Glomerular visceral epithelial cell (primary cell): Measurements from ENCODE around the gene ARL15.

Experiments
- DNase-seq: peaks from one replicate; pipeline ENCODE4 v3.0.0-alpha.2; 2016; ENCODE audit errors: extremely low spot score

ARL15 gene

GRCh38 chr5:54159153-54159892 is 151.1 kb downstream of the ARL15 start:
- peak; percentile 8 for DNase-seq

- DNase-seq = no peak
Measured at GRCh38 chr5:54156577-54156976, 153.8 kb downstream of the ARL15 start.

- no peak for DNase-seq
Measured at GRCh38 chr5:54150841-54151240, 159.5 kb downstream of the ARL15 start.

DNA sequence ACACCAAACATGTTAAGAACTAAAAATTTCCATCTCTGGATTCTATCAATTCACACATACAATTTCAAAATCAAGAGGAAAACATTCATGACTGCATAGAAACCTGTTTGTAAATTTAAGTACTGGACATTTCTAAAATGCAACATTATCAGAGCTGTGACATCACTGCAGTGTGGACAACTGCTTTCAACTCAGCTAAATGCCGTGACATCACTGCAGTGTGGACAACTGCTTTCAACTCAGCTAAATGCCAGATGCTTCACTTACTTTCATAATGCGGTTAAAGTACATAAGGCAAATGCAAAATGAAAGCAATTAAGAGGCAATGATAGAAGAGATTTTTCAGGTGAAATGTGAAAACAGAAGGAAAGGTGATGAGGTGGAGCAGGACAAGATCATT is 161.5 kb downstream of the ARL15 start:
- DNase-seq = no peak

DNA sequence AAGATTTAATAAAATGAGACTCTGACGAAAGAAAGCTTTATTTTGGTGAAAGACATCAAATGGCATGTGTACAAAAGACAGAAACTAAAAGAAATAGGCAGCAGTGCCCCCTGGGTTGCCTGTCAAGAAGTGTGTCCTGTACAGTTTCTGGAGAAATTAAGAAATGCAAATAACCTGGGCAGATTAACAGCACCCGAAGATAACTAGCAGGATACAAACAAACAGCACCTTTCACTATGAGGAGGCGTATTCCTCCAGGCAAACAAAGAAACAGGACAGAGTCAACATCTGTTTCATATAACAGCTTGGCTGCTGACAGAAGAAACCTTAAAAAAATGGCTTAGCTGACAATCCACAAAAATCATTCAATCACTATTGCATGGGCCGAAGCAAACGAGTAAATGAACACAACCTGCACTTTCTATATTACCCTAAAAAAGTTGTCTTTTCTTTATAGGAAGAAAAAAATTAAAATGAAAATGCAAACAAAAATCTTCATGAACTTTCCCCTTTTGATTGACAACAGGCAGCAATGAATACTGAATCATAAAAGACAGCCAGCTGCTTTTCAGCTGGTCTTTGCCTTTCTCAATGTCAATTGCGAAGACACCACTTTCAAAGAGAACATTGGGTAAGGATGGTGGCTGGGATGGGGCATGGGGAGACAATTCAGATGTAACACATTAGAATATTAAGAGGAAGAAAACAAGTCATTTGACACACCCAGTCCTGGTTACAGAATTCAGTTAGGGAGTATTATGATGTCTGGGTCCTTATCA is 162.1 kb downstream of the ARL15 start:
- no peak for DNase-seq

DNA sequence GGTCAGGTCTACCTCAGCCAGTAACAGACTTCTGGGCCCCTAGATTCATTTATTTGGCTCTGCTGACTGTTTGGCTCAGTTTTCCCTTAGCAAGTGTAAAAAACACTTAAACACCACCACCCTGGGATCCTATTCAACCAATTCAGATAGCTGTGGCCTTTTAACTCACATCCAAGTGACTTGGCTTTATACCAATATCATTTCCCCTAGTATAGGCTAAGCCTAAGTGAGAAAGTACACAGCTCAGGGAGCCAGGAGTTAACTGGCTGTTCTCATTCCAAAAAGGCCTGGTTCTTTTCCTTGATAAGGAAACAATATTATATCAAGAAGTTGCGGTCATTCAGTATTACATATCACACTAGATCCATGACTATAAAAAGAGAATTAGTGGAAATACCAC is 163.5 kb downstream of the ARL15 start:
- no peak for DNase-seq

GRCh38 chr5:54146390-54146789 is 164.0 kb downstream of the ARL15 start:
- no peak for DNase-seq

- no peak for DNase-seq
Measured at GRCh38 chr5:54140247-54140840, 170.0 kb downstream of the ARL15 start.

GRCh38 chr5:54136516-54137440 is 173.6 kb downstream of the ARL15 start:
- DNase-seq = no peak

GRCh38 chr5:54135042-54135441 is 175.3 kb downstream of the ARL15 start:
- peak; percentile 27 for DNase-seq

GRCh38 chr5:54133917-54134316 is 176.5 kb downstream of the ARL15 start:
- DNase-seq = no peak

DNA sequence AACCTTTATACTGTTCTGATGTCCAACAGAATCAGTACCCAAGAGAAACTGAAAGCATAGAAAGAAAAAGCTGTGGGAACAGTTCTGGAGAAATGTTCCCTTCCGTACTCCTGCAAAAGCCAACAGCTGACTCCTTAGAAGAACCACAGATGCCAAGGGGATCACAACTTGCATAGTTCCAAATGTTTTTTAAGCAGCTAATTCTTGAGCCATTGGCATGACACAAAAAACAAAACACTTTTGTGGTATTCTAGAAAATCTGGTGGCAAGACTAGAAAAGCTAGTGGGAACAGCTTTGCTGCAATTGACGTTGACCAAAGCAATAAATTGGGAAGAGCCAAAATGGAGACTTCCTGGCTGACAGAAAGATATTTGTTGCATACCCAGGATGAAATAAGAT is 189.9 kb downstream of the ARL15 start:
- DNase-seq = no peak

GRCh38 chr5:54117957-54118356 is 192.4 kb downstream of the ARL15 start:
- no peak for DNase-seq

DNA sequence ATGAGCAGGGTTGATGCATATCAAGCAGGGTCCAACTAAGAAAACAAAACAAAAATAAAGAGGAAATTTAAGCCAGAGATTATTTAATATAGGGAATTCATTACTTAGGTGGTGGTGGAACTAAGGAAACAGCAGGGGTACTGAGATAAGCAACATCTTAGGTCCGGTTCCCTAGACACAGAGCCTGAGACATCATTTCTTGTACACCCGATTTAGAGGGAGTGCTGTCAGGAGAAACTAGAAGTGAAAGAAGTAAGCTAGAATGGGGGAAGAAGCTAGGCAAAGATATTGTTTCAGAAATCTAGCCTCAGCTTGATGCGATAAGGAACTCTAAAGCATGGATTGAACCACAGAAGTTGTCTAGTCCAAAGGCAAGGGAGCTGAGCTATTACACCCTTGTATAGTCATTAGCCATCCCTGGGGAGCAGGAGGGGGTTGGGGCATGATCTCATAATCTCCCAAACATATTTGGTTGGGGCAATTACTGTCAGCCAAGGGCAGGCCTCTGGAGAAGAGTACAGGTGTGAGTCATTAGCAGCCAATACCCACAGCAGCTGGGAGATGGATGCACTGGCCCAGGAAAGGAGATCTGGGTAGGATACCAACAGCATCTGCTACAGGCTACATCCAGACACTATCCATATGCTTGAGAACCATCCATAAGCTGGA is 194.5 kb downstream of the ARL15 start:
- DNase-seq = peak; percentile 41

DNA sequence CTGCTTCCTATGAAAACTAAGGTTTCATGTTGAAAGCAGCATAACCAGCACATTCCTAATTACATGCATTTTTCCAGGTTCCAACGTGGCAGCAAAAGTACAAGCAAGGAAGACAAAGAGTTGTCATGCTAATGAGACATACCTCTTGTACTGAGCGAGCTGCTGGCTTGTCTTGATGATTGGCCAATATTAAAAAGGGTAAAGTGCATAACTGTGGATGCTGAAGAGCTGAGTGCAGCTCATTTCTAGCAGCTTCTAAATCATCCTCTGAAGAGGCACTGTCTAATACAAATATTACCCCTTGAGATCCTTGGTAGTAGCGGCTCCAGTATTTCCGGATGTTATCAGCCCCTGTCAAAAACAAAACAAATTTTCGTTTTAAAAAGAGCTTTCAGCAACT is 197.3 kb downstream of the ARL15 start:
- DNase-seq = no peak

DNA sequence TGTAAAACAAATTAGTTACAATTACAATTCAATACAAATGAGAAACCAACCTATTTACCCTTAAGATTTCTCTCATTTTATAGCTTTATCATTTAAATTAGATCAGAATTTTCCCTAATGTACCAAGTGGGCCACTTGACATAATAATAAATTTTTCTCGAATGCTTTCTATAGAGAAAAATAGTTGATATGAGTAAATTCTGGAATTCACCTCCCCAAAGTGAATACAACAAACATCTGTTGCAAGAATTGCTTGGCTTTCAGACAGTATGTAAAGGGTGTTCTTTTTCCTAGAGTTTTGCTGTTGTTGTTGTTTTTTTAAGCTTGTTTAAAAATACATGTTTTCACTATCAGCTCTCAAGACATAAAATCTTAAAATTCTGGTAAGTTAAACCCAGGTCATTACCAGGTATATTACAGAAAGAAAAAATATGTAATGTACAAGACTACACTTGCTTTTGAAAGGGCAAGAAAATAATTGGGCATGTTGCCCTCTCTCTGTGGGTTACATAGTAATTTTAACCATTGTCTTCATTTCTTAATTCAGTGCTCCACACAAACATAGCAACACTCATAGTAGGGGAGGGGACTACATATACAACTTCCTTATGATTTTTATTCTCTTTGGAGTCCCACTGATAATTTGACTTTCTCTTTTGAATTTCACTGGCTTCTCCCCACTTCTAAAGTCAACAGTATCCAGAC is 200.6 kb downstream of the ARL15 start:
- DNase-seq = no peak

DNA sequence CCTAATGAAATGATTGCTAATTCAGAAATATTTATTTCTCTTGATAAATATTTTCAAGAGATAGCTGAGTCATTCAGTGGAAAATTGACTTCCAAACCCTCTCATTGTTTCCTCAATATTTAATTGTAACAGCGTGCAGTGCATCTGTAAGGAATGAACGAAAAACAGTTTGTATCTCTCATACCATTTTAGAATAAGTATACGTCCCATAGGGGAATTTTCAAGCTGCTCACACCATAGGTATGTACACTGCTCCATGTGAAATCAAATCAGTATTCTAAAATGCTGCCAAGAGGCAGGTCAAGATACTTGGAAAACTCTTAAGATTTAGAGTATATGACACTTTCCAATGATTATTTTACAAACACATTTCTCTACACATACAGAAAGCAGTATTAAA is 202.2 kb downstream of the ARL15 start:
- no peak for DNase-seq

GRCh38 chr5:54103871-54104270 is 206.5 kb downstream of the ARL15 start:
- DNase-seq = no peak

DNA sequence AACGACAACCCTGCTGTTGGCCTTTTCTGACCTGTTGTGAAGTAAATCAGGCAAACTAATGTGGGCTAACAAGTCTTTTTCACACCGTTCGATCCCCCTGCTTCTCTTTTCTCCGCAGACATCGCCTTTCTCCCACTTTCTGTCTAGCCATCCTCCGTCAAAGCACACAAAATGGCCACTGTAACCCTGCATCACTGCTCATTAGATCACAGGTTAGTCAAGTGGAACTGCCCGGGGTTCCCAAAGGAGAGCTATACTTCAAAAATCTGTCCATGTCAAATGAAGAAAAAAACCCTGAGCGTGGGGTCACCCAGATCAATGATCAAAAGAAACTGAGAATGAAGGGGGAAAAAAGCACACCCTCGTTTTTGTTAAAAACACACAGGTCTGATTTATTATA is 212.1 kb downstream of the ARL15 start:
- no peak for DNase-seq

GRCh38 chr5:54095969-54096368 is 214.4 kb downstream of the ARL15 start:
- DNase-seq = no peak

DNA sequence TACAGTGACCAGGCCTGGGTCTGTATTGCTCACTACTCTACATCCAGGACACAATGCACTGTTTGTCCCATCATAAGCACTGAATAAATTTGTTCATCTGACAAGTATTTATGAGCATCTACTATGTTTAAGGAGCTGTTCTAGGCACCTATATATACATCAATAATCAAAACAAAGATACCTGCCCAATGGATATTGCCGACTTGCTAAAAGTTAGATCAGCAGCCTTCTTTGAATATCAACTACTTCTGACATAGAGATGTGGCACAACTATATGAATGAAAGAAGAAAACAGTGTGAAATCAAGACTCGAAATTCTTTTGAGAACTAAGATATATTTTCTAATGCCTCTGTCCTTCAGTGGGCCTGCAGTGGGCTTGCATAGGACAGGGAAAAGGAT is 215.7 kb downstream of the ARL15 start:
- DNase-seq = no peak
